ENCODE measurements around the gene NIT1. TPM values are rescaled to one million over a fixed set of nuclear protein-coding genes. Genes with fewer than 3 reads are reported as not detected.

Gene NIT1
- total RNA-seq, 4 donors from 2014 or later = 32.8 to 35.6 (median 34.8) TPM

GRCh38 chr1:161096015-161096414 is 21.9 kb upstream of the NIT1 start:
- Histone ChIP-seq H3K4me1 (peaks cover 18 to 29% (median 24%) of the 10 kb centered on the region in 4 donors), H3K9me3 (no peaks in the 10 kb centered on the region), H3K27ac (replicated peaks in 1 of 4) (peak overlapping the region in 2 of 4 donors; percentile 9 to 54), H3K27me3 (peaks cover 0 to 3% (median 0%) of the 10 kb centered on the region in 4 donors), H3K36me3 (peaks cover 0 to 18% (median 7%) of the 10 kb centered on the region in 4 donors), H3K4me3 (no peak overlapping the region)
- WGBS = 87% methylated on average over 2 of the region's 2 CpGs
- intact Hi-C loops (cut with DNase I) = loop anchor here (5.0 kb wide), 3 partner anchors 49 to 369 kb away; partner anchors contain the start of gene USF1
- no peak for TF ChIP-seq POLR2AphosphoS5 (IDR thresholded peaks at IDR 0.05)
- TF ChIP-seq EP300 (IDR thresholded peaks at IDR 0.05) = no peak
- TF ChIP-seq CTCF (IDR thresholded peaks at IDR 0.05) = no peak
- no peak for TF ChIP-seq POLR2A (IDR thresholded peaks at IDR 0.05; ENCODE audit: low read depth)
- DNase-seq (ENCODE audit: extremely low spot score) = no peak

- TF ChIP-seq POLR2AphosphoS5 (IDR thresholded peaks at IDR 0.05) (no peak), CTCF (IDR thresholded peaks at IDR 0.05) (no peak), EP300 (IDR thresholded peaks at IDR 0.05) (no peak), POLR2A (IDR thresholded peaks at IDR 0.05; ENCODE audit: low read depth) (no peak)
- 63% methylated on average over 1 of the region's 1 CpG for WGBS
- Histone ChIP-seq H3K9me3 (no peaks in the 10 kb centered on the region), H3K27ac (replicated peaks in 1 of 4) (peak overlapping the region; percentile 9 to 71 (median 58)), H3K4me1 (peaks cover 18 to 29% (median 24%) of the 10 kb centered on the region in 4 donors), H3K36me3 (peaks cover 2 to 23% (median 12%) of the 10 kb centered on the region in 4 donors), H3K4me3 (no peak overlapping the region), H3K27me3 (peaks cover 0 to 3% (median 0%) of the 10 kb centered on the region in 4 donors)
- intact Hi-C loops (cut with DNase I) = loop anchor here (5.0 kb wide), 3 partner anchors 49 to 369 kb away; partner anchors contain the start of gene USF1
- no peak for DNase-seq (ENCODE audit: extremely low spot score)
Measured at GRCh38 chr1:161096530-161096929, 21.4 kb upstream of the NIT1 start.

DNA sequence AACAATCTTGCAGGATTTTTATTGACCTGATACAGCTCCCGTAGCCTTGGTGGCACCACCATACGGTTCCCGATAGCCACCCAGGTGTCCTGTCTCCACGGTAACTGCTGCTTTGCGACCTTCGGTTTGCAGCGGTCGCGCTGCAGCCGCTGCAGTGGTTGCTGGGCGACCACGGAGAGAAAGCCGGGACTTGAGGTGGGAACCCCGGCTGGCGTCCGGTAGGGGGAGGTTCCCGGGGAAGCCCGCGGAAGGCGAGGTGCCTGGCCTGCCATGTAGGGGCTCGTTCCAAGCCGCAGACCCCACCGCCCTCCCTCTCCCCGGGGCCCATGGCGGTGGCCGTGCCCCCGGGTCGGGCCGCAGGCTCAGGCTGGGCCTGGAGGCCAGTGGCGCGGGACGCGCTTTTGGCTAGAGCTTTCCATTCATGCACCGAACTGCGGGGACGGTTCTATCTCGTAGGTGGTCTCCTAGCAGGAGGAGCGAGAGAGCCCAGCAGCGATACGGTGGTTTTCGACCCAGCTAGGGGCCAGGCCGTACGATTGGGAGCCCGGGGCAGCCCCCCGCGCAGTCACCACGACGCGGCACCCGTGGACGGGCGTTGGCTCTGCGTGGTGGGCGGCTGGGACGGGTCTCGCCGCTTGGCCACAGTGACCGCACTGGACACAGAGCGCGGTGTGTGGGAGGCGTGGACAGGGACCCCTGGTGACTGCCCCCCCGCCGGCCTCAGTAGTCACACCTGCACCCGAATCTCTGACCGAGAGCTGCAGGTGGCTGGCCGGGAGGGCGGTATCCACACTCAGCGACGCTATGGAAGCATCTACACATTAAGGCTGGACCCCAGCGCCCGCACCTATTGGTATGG is 19.5 kb upstream of the NIT1 start, which contains the start of gene KLHDC9:
Gene KLHDC9 (plus strand): TSS at position 152 of the 859 bp plus-strand sequence. CDS start 175 bp downstream, at position 327.
- DNase-seq (ENCODE audit: extremely low spot score) = no peak
- Histone ChIP-seq H3K27me3 (peaks cover 0 to 3% (median 0%) of the 10 kb centered on the region in 4 donors), H3K27ac (replicated peaks in 1 of 4) (peak within 1 kb of the TSS; percentile 71 to 81 (median 78)), H3K4me1 (peaks cover 18 to 29% (median 24%) of the 10 kb centered on the region in 4 donors), H3K9me3 (no peaks in the 10 kb centered on the region), H3K4me3 (peak within 1 kb of the TSS; percentile 68 to 79 (median 78)), H3K36me3 (peaks cover 11 to 34% (median 22%) of the 10 kb centered on the region in 4 donors)
- WGBS = 47% methylated on average over 2 of the region's 71 CpGs
- intact Hi-C loops (cut with DNase I) = loop anchor here (5.0 kb wide), 3 partner anchors 51 to 371 kb away; partner anchors contain the start of gene USF1
- TF ChIP-seq CTCF (IDR thresholded peaks at IDR 0.05) (peak in 1 of 3 experiments; percentile 19), POLR2A (IDR thresholded peaks at IDR 0.05; ENCODE audit: low read depth) (no peak), EP300 (IDR thresholded peaks at IDR 0.05) (no peak), POLR2AphosphoS5 (IDR thresholded peaks at IDR 0.05) (peak; percentile 41 to 71)

DNA sequence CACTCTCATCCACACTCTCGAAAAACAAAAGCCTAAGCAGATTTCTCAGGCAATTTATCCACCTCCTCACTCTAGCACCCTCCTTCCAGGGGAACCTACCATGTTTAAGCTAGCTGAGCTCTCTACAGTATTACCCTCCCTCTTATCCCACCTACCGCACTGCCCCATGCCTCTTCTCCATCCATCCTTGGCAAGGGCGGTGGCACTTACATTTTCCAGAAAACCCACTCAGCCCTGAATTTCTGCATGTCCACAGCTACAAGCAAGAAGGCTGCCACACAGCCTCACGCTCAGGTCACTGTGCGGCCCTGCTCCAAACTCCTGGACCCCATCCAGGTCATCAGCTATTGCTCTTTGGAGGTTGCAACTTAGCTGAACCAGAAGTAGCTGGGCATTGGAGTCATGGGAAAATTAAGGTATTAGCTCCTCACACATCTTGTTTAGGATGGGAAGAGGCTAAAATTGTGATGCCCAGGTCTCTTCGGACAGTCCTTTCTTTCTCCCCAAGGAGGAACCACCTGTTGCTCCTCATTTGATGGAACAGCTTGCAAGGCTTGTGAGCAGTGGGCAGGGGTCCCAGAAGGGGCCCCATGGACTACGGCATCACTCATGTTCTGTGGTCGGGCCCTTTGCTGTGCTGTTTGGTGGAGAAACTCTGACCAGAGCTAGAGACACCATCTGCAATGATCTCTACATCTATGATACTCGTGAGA is 18.7 kb upstream of the NIT1 start:
- Histone ChIP-seq H3K9me3 (no peaks in the 10 kb centered on the region), H3K4me1 (peaks cover 18 to 29% (median 24%) of the 10 kb centered on the region in 4 donors), H3K27ac (replicated peaks in 1 of 4) (peak overlapping the region; percentile 71 to 81 (median 78)), H3K36me3 (peaks cover 11 to 37% (median 22%) of the 10 kb centered on the region in 4 donors), H3K4me3 (peak overlapping the region; percentile 68 to 79 (median 78)), H3K27me3 (peaks cover 0 to 3% (median 0%) of the 10 kb centered on the region in 4 donors)
- intact Hi-C loops (cut with DNase I) = loop anchor here (5.0 kb wide), 3 partner anchors 52 to 372 kb away; partner anchors contain the start of gene USF1
- WGBS = 77% methylated on average over 9 of the region's 9 CpGs
- no peak for DNase-seq (ENCODE audit: extremely low spot score)
- TF ChIP-seq POLR2A (IDR thresholded peaks at IDR 0.05; ENCODE audit: low read depth) (no peak), POLR2AphosphoS5 (IDR thresholded peaks at IDR 0.05) (no peak), CTCF (IDR thresholded peaks at IDR 0.05) (no peak), EP300 (IDR thresholded peaks at IDR 0.05) (no peak)
